Adrenal gland (tissue), 12 donors: ENCODE data around the gene NAB2. TPM values are rescaled to one million over a fixed set of nuclear protein-coding genes. Genes with fewer than 3 reads are reported as not detected.

Source experiments
- DNase-seq, 7 donors: peaks; one replicate each; pipeline ENCODE4 v3.0.0-alpha.2; 2019 to 2020
- H3K27ac ChIP-seq, 5 donors: fragments of 200-600 bp; sonication (generic) in 4 of 5; 1 replicate in 3 of 5; 2 replicates in 2 of 5; pipeline versions ENCODE4 v1.5.1 to v1.8.0; 2016 to 2020; ENCODE audit warnings: mild to moderate bottlenecking in 1 of 5
- H3K27me3 ChIP-seq: fragments of 200-600 bp; 2 replicates; pipeline ENCODE4 v1.8.0; 2021
- H3K36me3 ChIP-seq, 2 donors: fragments of 200-600 bp; replicated peaks in 1 of 2; 1 replicate in 1 of 2; 2 replicates in 1 of 2; pipeline versions ENCODE4 v1.5.1 to v1.8.0; 2018 to 2022
- H3K4me1 ChIP-seq, 2 donors: fragments of 200-600 bp; replicated peaks in 1 of 2; 1 replicate in 1 of 2; 2 replicates in 1 of 2; pipeline versions ENCODE4 v1.5.1 to v1.8.0; 2018 to 2021
- H3K4me3 ChIP-seq, 4 donors: fragments of 200-600 bp; sonication (generic) in 3 of 4; one replicate each; pipeline ENCODE4 v1.5.1; 2016 to 2018
- H3K9me3 ChIP-seq, 3 donors: fragments of 200-600 bp; sonication (generic) in 1 of 3; replicated peaks in 1 of 3; 1 replicate in 2 of 3; 2 replicates in 1 of 3; pipeline versions ENCODE4 v1.5.1 to v1.8.0; 2016 to 2021
- POLR2A ChIP-seq, 2 donors: fragments of 450-650 bp; IDR thresholded peaks; one replicate each; pipeline ENCODE4 v1.6.1; 2017; ENCODE audit warnings: antibody characterized with exemption in 2 of 2, mild to moderate bottlenecking in 2 of 2, moderate library complexity in 1 of 2
- WGBS, 4 donors: extraction: QIAGEN DNeasy Blood & Tissue Kit in 2 of 4; methylation state at CpG; one replicate each; pipeline versions ENCODE4 v1.1.5 to v1.1.7; 2013 to 2017; 5-methylcytosine and 5-hydroxymethylcytosine counted together
- intact Hi-C, 2 donors: fragments of 100-400 bp; cut with DNase I; formaldehyde crosslinking; loops; one replicate each; pipeline versions ENCODE4 v1.14.1 to v1.15.0; 2022 to 2023
- polyA plus RNA-seq, 3 donors: library from polyadenylated mRNA; stranded (reverse); fragments of 200-250 nt in 2 of 3; fragments of 350-450 nt in 1 of 3; fragmentation: Illumina TruSeq in 1 of 3; extraction: RNeasy Lipid Tissue Mini Kit (QIAGEN cat#74804) in 1 of 3; gene quantifications; one replicate each; pipeline ENCODE4 v1.2.3, GENCODE V29; 2013 to 2014
- total RNA-seq, 9 donors: library from RNA; depleted of rRNA in 4 of 9; stranded (reverse); fragments of >200 nt in 4 of 9; fragments of 120-200 nt in 1 of 9; fragmentation: NEBNext Ultra II Directional in 1 of 9; extraction: Animal tissue kit (Norgen Biotek cat#: 25700) in 1 of 9; gene quantifications; one replicate each; pipeline versions ENCODE4 v1.1.0 to v1.2.4, GENCODE V29; 2013 to 2023
- TF ChIP-seq, protein P1 (sequence below), 6 experiments: fragments of 450-650 bp in 4 of 6; fragments of 200-600 bp in 2 of 6; sonication (generic) in 1 of 6; IDR thresholded peaks; 1 replicate in 5 of 6; 2 replicates in 1 of 6; pipeline versions ENCODE4 v1.5.1 to v1.8.0; 2016 to 2021; ENCODE audit warnings: antibody characterized with exemption in 6 of 6, mild to moderate bottlenecking in 2 of 6, moderate library complexity in 1 of 6
- donor health status: healthy with polysubstance abuse.
- donor health status: Bipolar disorder and iron deficiency.
- donor health status: DM: yes; HTN: yes; CAD: no.
- donor health status: DM: no; HTN: no; CAD: no.
- donor health status: DM: no; HTN: no; CAD: no.
- donor health status: DM: yes; HTN: yes; CAD: no.

The NAB2 gene
- total and polyA plus RNA-seq, 12 donors: 9.4 to 64.6 (median 18.7) TPM

DNA sequence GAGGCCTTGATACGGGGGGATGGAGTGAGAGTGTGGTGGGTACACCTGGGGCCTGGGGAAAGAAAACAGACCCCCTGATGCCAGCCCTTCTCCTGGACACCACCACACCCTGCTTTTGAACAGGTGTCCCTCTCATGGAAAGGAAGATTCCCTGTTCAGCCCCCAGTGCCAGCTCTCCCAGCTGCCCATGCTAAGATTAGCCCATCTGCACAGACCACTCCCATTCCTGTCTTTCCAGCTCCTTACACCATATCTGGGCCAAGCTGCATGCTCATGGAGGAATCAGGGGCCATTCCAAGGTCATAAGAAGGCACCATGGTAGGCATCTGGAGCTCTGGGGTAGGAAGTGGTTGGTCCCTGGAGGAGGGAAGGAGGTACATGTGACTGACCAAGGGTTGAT, 9.6 kb downstream of the NAB2 start:
- 83 to 100% (median 93%) methylated on average over 1 of the region's 1 CpG for WGBS, 4 donors

DNA sequence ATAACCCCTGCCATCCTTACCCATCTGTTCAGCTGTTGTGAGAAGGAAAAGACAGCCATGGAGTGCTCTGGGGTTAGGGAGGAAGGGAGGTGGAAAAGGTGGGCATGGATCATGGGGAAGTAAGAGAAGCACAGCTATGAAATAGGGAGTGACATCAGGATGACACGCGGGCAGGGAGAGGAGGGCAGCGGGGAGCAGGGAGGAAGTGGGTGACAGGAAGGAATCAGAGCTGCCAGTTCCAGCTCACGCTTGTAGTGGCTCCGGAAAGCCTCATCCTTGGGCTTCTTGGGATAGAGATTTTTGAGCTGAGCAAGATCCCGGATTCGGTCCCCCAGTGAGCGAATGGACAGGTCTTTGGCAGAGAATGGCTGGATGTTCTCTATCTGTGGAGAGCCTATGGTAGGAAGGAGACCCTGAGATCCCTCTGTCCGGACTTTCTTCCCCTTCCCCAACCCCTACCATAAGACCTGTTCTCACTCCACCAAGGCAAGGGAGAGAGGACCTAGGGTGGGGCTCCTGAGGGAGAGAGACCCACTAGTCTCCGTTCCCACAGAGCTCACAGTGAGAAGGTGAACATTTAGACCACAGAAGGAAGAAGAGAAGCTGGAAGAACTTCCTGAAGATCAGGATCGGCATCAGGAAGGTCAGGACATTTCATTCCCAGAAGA, 10.3 kb downstream of the NAB2 start:
- WGBS, 4 donors: 72 to 84% (median 76%) methylated on average over 11 of the region's 11 CpGs
- TF ChIP-seq, protein P1, sequence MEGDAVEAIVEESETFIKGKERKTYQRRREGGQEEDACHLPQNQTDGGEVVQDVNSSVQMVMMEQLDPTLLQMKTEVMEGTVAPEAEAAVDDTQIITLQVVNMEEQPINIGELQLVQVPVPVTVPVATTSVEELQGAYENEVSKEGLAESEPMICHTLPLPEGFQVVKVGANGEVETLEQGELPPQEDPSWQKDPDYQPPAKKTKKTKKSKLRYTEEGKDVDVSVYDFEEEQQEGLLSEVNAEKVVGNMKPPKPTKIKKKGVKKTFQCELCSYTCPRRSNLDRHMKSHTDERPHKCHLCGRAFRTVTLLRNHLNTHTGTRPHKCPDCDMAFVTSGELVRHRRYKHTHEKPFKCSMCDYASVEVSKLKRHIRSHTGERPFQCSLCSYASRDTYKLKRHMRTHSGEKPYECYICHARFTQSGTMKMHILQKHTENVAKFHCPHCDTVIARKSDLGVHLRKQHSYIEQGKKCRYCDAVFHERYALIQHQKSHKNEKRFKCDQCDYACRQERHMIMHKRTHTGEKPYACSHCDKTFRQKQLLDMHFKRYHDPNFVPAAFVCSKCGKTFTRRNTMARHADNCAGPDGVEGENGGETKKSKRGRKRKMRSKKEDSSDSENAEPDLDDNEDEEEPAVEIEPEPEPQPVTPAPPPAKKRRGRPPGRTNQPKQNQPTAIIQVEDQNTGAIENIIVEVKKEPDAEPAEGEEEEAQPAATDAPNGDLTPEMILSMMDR (IDR thresholded peaks at IDR 0.05): no peak
- no peak for TF ChIP-seq POLR2A (IDR thresholded peaks at IDR 0.05)
- no peaks in the 10 kb centered on the region for H3K9me3 ChIP-seq
- intact Hi-C loops: no loop called here
- no peak overlapping the region for H3K4me3 ChIP-seq
- peaks cover 8 to 26% of the 10 kb centered on the region in 2 donors for H3K4me1 ChIP-seq
- no peaks in the 10 kb centered on the region for H3K27me3 ChIP-seq
- DNase-seq: peak in 2 of 7 donors; percentile 11 to 23
- H3K27ac ChIP-seq: peak overlapping the region in 2 of 5 donors; percentile 5 to 25
- peaks cover 0 to 68% of the 10 kb centered on the region in 2 donors for H3K36me3 ChIP-seq

More for the DNA sequence above, 9.6 kb downstream of the NAB2 start:
- Histone ChIP-seq H3K9me3 (no peaks in the 10 kb centered on the region), H3K36me3 (peaks cover 0 to 63% of the 10 kb centered on the region in 2 donors), H3K4me3 (no peak overlapping the region), H3K27ac (peak overlapping the region in 2 of 5 donors; percentile 5 to 25), H3K4me1 (peaks cover 8 to 30% of the 10 kb centered on the region in 2 donors), H3K27me3 (no peaks in the 10 kb centered on the region)
- intact Hi-C loops: no loop called here
- DNase-seq: peak in 2 of 7 donors; percentile 9 to 19
- TF ChIP-seq, protein P1 (IDR thresholded peaks at IDR 0.05): no peak
- TF ChIP-seq POLR2A (IDR thresholded peaks at IDR 0.05): no peak

DNA sequence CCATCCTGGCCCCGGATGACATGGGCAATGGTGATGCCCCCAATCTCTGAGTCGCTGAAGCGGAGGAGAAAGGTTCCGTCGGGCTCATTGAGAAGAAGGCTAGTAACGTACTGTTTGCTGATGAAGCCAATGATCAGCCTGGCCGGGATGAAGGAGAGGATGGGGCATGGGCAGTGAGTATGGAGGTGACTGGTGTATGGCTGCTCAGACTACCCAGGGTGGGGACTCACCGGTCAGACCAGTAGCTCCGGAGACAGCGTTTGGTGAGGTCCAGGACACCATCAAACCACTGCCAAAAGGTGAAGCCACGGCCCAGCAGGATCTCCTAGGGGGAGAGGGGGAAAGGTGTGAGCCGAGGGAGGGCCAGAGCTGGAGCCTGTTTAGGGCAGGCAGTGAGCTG, 10.9 kb downstream of the NAB2 start:
- intact Hi-C loops: no loop called here
- peaks cover 8 to 21% of the 10 kb centered on the region in 2 donors for H3K4me1 ChIP-seq
- no peaks in the 10 kb centered on the region for H3K27me3 ChIP-seq
- H3K4me3 ChIP-seq: no peak overlapping the region
- H3K9me3 ChIP-seq: no peaks in the 10 kb centered on the region
- peak in 1 of 7 donors; percentile 27 for DNase-seq
- WGBS, 4 donors: 81 to 93% (median 84%) methylated on average over 12 of the region's 12 CpGs
- TF ChIP-seq, protein P1 (IDR thresholded peaks at IDR 0.05): no peak
- TF ChIP-seq POLR2A (IDR thresholded peaks at IDR 0.05): no peak
- H3K27ac ChIP-seq: peak overlapping the region in 1 of 5 donors; percentile 25
- H3K36me3 ChIP-seq: peaks cover 0 to 70% of the 10 kb centered on the region in 2 donors

DNA sequence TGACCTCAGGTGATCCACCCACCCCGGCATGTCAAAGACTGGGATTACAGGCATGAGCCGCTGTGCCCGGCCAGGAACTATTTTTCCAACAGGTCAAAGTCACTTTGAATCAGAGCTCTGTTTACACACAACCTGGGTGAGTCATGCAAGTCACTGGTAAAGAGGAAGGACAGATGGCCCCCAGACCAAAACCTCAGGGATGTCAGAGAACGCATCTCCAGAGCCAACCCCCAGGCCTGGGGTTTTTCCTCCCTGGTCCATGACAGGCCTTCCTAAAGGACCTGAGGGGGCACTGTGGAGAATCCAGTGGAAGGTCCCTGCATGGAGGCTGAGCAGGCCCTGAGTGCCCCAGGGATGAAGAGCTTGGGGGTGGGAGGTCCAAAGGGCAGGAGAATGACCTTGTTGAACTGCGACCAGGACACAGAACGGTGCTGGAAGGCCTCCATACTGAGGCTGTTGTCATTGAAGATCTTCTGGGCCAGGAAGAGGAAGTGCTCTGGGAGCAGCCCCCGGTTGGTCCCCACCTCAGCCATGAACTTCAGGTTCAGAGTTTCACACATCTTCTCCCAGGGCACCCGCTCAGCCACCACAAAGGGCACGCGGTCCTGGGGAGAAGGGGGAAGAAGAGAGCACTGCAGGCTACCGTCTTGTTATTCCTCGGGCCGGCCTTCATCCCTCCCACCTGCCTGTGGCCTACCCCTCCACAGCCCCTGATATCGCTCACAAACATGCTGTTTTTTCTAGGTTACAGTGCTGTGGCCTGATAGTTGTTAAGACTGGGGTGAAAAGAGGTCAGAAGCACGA, 13.2 kb downstream of the NAB2 start:
- Histone ChIP-seq H3K27ac (peak overlapping the region in 2 of 5 donors; percentile 40 to 46), H3K9me3 (no peaks in the 10 kb centered on the region), H3K27me3 (no peaks in the 10 kb centered on the region), H3K4me3 (no peak overlapping the region), H3K36me3 (peaks cover 0 to 70% of the 10 kb centered on the region in 2 donors), H3K4me1 (peaks cover 7 to 17% of the 10 kb centered on the region in 2 donors)
- 55 to 62% (median 59%) methylated on average over 11 to 15 of the region's 15 CpGs for WGBS, 4 donors
- no peak for TF ChIP-seq POLR2A (IDR thresholded peaks at IDR 0.05)
- TF ChIP-seq, protein P1 (IDR thresholded peaks at IDR 0.05): no peak
- peak in 3 of 7 donors; percentile 23 to 49 (median 39) for DNase-seq
- intact Hi-C loops: no loop called here
